ENCODE results near the gene TRIM75. TPM values are rescaled to one million over a fixed set of nuclear protein-coding genes. Genes with fewer than 3 reads are reported as not detected.

Gene TRIM75
- polyA plus RNA-seq, 3 donors, result not detected

DNA sequence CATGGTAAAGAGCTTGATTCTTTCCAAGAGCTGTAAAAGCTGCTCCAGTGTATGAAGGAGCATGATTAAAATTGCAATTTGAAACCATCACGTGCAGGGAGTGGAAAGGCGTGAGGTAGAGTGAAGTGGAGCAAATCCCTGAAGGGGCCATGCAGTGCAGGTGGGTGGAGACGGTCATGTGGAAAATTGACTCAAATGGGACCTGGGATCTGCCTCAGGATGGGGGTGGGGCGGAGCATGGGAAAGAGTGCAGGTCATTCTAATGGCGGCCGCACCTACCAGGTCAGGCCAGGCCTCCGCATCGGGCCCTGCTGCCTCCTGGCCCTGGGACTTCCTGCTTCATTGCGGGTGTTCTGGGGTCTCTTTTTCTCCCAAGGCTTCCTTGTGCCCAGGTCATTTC, 47.2 kb upstream of the TRIM75 start:
- Histone ChIP-seq H3K4me1 (ENCODE audit: control insufficient read depth in 1 of 2, insufficient read depth in 2 of 2, low read length in 2 of 2) (no peaks in the 10 kb centered on the region), H3K36me3 (replicated peaks in 1 of 2; ENCODE audit: control insufficient read depth in 1 of 2, insufficient read depth in 2 of 2, low read length in 2 of 2) (no peaks in the 10 kb centered on the region), H3K27ac (ENCODE audit: low read depth in 1 of 2, low read length in 2 of 2) (no peak overlapping the region), H2AFZ (ENCODE audit: insufficient read depth, low read depth, low read length, poor library complexity, severe bottlenecking) (no peak overlapping the region), H3K27me3 (ENCODE audit: control insufficient read depth in 2 of 2, insufficient read depth in 2 of 2, low read length in 2 of 2) (no peaks in the 10 kb centered on the region), H3K4me3 (replicated peaks in 1 of 3; ENCODE audit: low read depth in 2 of 3, low read length in 3 of 3) (no peak overlapping the region), H3K4me2 (replicated peaks; ENCODE audit: extremely low read depth, low read length, poor library complexity, severe bottlenecking) (no peak overlapping the region), H3K9ac (ENCODE audit: insufficient read depth, low read length, poor library complexity, severe bottlenecking) (no peak overlapping the region), H3K9me3 (replicated peaks in 1 of 2; ENCODE audit: control insufficient read depth in 1 of 2, insufficient read depth in 1 of 2, low read length in 2 of 2) (no peaks in the 10 kb centered on the region), H4K20me1 (ENCODE audit: insufficient read depth, low read length) (no peaks in the 10 kb centered on the region), H3K79me2 (ENCODE audit: insufficient read depth, low read length) (no peaks in the 10 kb centered on the region)
- DNase-seq, result no peak
- intact Hi-C loops (cut with micrococcal nuclease), result no loop called here
- TF ChIP-seq, protein P1, sequence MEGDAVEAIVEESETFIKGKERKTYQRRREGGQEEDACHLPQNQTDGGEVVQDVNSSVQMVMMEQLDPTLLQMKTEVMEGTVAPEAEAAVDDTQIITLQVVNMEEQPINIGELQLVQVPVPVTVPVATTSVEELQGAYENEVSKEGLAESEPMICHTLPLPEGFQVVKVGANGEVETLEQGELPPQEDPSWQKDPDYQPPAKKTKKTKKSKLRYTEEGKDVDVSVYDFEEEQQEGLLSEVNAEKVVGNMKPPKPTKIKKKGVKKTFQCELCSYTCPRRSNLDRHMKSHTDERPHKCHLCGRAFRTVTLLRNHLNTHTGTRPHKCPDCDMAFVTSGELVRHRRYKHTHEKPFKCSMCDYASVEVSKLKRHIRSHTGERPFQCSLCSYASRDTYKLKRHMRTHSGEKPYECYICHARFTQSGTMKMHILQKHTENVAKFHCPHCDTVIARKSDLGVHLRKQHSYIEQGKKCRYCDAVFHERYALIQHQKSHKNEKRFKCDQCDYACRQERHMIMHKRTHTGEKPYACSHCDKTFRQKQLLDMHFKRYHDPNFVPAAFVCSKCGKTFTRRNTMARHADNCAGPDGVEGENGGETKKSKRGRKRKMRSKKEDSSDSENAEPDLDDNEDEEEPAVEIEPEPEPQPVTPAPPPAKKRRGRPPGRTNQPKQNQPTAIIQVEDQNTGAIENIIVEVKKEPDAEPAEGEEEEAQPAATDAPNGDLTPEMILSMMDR (IDR thresholded peaks at IDR 0.05), result no peak
- no peaks in the 10 kb centered on the region for H3K4me1 Mint-ChIP-seq
- H3K27ac Mint-ChIP-seq, result no peak overlapping the region
- H3K9me3 Mint-ChIP-seq, result peaks cover 0 to 3% (median 0%) of the 10 kb centered on the region in 7 donors
- 99% methylated on average over 9 of the region's 9 CpGs for WGBS (ENCODE audit: insufficient coverage)
- H3K4me3 Mint-ChIP-seq, result no peak overlapping the region
- H3K36me3 Mint-ChIP-seq, result no peaks in the 10 kb centered on the region
- peaks cover 0 to 7% (median 4%) of the 10 kb centered on the region in 3 donors for H3K27me3 Mint-ChIP-seq (ENCODE audit: low read depth in 3 of 3)

DNA sequence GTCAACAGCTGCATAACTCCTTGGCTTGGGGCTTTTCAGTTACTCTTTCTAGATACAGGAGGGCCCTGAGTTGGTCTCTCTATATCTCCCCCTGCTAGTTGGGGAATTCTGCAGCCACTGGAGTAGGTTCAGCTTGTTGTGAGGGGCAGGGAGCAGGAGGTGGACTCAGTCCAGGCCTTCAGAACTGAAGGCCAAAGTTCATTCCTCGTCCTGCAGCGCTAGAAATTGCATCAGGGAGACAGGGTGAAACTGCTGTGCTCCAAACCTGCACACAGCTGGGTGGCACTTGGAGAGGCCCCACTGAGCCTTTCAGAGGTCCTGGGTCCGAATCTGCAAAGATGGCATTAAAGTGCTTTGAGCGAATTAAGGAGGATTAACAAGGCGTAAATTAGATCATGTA, 46.8 kb upstream of the TRIM75 start:
- H3K4me3 Mint-ChIP-seq, result no peak overlapping the region
- Histone ChIP-seq H3K4me1 (ENCODE audit: control insufficient read depth in 1 of 2, insufficient read depth in 2 of 2, low read length in 2 of 2) (no peaks in the 10 kb centered on the region), H3K27me3 (ENCODE audit: control insufficient read depth in 2 of 2, insufficient read depth in 2 of 2, low read length in 2 of 2) (no peaks in the 10 kb centered on the region), H3K9me3 (replicated peaks in 1 of 2; ENCODE audit: control insufficient read depth in 1 of 2, insufficient read depth in 1 of 2, low read length in 2 of 2) (no peaks in the 10 kb centered on the region), H3K79me2 (ENCODE audit: insufficient read depth, low read length) (no peaks in the 10 kb centered on the region), H3K9ac (ENCODE audit: insufficient read depth, low read length, poor library complexity, severe bottlenecking) (no peak overlapping the region), H3K36me3 (replicated peaks in 1 of 2; ENCODE audit: control insufficient read depth in 1 of 2, insufficient read depth in 2 of 2, low read length in 2 of 2) (no peaks in the 10 kb centered on the region), H2AFZ (ENCODE audit: insufficient read depth, low read depth, low read length, poor library complexity, severe bottlenecking) (no peak overlapping the region), H4K20me1 (ENCODE audit: insufficient read depth, low read length) (no peaks in the 10 kb centered on the region), H3K27ac (ENCODE audit: low read depth in 1 of 2, low read length in 2 of 2) (no peak overlapping the region), H3K4me3 (replicated peaks in 1 of 3; ENCODE audit: low read depth in 2 of 3, low read length in 3 of 3) (no peak overlapping the region), H3K4me2 (replicated peaks; ENCODE audit: extremely low read depth, low read length, poor library complexity, severe bottlenecking) (no peak overlapping the region)
- TF ChIP-seq, protein P1 (IDR thresholded peaks at IDR 0.05), result no peak
- 92% methylated on average over 3 of the region's 5 CpGs for WGBS (ENCODE audit: insufficient coverage)
- intact Hi-C loops (cut with micrococcal nuclease), result no loop called here
- H3K27ac Mint-ChIP-seq, result no peak overlapping the region
- H3K27me3 Mint-ChIP-seq (ENCODE audit: low read depth in 3 of 3), result peaks cover 0 to 7% (median 4%) of the 10 kb centered on the region in 3 donors
- peaks cover 0 to 3% (median 0%) of the 10 kb centered on the region in 7 donors for H3K9me3 Mint-ChIP-seq
- DNase-seq, result no peak
- no peaks in the 10 kb centered on the region for H3K4me1 Mint-ChIP-seq
- H3K36me3 Mint-ChIP-seq, result no peaks in the 10 kb centered on the region
